Measurements from ENCODE around the gene PIP5K1C.

Gene PIP5K1C

DNA sequence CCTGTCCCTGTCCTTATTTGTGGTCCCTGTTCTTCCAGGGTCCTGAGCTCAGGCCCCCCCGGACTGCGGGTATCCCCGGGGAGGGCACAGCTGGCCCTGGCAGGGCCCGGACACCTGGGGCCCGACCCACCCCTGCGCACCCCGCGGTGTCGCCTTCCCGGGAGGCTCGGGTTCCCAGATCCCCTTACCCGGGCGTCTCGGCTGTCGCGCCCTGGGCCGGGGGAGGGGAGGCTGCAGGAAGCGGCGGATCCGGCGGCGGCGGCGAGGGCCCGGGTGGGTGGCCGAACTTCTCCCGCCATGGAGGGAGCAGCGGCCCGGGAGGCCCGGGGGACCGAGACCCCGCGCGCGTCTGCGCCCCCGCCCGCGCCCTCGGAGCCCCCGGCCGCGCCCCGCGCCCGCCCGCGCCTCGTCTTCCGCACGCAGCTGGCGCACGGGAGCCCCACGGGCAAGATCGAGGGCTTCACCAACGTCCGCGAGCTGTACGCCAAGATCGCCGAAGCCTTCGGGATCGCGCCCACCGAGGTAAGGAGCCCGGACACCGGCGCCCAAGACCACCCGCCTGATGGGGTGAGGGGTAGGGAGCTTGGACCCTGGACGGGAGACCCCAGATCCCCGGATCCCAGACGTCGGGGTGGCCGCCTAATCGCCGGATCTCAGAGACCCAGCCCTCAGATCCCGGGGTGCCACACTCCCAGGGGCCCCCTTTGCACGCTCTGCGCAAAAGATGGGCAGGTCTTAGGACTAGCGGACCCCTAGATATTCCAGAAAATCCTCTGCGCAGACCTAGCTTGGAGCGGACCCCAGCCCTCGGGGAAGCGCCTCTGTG lies 114.8 kb downstream of the PIP5K1C start, which contains the start of gene GIPC3:
Gene GIPC3, plus strand, starts transcription at position 178 of the 826 bp plus-strand sequence. Its CDS starts 120 bp downstream, at position 298.
- TF ChIP-seq TAF1 (IDR thresholded peaks at IDR 0.05; ENCODE audit: borderline replicate concordance, insufficient read depth, low read length) (no peak), SIN3A (IDR thresholded peaks at IDR 0.05; ENCODE audit: borderline replicate concordance, insufficient read depth, low read length) (no peak), POLR2AphosphoS5 (IDR thresholded peaks at IDR 0.05; ENCODE audit: low read depth, low read length) (no peak), FOXP2 (optimal IDR thresholded peaks at IDR 0.05; ENCODE audit: borderline replicate concordance, extremely low read depth, extremely low read length, insufficient read depth) (no peak)
- TF ChIP-seq, protein P1, sequence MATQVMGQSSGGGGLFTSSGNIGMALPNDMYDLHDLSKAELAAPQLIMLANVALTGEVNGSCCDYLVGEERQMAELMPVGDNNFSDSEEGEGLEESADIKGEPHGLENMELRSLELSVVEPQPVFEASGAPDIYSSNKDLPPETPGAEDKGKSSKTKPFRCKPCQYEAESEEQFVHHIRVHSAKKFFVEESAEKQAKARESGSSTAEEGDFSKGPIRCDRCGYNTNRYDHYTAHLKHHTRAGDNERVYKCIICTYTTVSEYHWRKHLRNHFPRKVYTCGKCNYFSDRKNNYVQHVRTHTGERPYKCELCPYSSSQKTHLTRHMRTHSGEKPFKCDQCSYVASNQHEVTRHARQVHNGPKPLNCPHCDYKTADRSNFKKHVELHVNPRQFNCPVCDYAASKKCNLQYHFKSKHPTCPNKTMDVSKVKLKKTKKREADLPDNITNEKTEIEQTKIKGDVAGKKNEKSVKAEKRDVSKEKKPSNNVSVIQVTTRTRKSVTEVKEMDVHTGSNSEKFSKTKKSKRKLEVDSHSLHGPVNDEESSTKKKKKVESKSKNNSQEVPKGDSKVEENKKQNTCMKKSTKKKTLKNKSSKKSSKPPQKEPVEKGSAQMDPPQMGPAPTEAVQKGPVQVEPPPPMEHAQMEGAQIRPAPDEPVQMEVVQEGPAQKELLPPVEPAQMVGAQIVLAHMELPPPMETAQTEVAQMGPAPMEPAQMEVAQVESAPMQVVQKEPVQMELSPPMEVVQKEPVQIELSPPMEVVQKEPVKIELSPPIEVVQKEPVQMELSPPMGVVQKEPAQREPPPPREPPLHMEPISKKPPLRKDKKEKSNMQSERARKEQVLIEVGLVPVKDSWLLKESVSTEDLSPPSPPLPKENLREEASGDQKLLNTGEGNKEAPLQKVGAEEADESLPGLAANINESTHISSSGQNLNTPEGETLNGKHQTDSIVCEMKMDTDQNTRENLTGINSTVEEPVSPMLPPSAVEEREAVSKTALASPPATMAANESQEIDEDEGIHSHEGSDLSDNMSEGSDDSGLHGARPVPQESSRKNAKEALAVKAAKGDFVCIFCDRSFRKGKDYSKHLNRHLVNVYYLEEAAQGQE (IDR thresholded peaks at IDR 0.05; ENCODE audit: insufficient read depth in 1 of 2, low read depth in 2 of 2, low read length in 2 of 2): no peak

Measured in PFSK-1 (cell line).